SU-DHL-6 (cell line): ENCODE measurements around the gene KIF7.

Experiments
- H2AFZ ChIP-seq: fragments of 200-600 bp; sonication (generic); 2 replicates; pipeline ENCODE4 v1.6.1; 2014; ENCODE audit warnings: low read depth, mild to moderate bottlenecking, moderate library complexity, mixed read lengths, antibody characterized with exemption, low read length; ENCODE audit not compliant: severe bottlenecking
- H3F3A ChIP-seq: fragments of 200-600 bp; shearing (Covaris generic); 2 replicates; pipeline ENCODE4 v1.6.0; 2016; ENCODE audit warnings: antibody characterized with exemption, mild to moderate bottlenecking; ENCODE audit not compliant: insufficient read depth
- H3K27ac ChIP-seq: fragments of 200-600 bp; sonication (generic); 2 replicates; pipeline ENCODE4 v1.5.1; 2016; ENCODE audit warnings: low read depth, mild to moderate bottlenecking, low read length, moderate library complexity, mixed read lengths
- H3K27me3 ChIP-seq: fragments of 200-600 bp; sonication (generic), shearing (Covaris generic); 2 replicates; pipeline ENCODE4 v1.6.0; 2014; ENCODE audit warnings: mild to moderate bottlenecking, low read length
- H3K36me3 ChIP-seq: fragments of 200-600 bp; sonication (generic); 2 replicates; pipeline ENCODE4 v1.6.1; 2014; ENCODE audit warnings: mild to moderate bottlenecking, low read length, mixed read lengths
- H3K4me2 ChIP-seq: fragments of 300-600, 200-600 bp; shearing (Covaris generic), sonication (generic); 2 replicates; pipeline ENCODE4 v1.6.0; 2014; ENCODE audit warnings: low read length, low read depth, mild to moderate bottlenecking; ENCODE audit not compliant: poor library complexity, severe bottlenecking
- H3K4me3 ChIP-seq: fragments of 200-600 bp; sonication (generic); 2 replicates; pipeline ENCODE4 v1.5.1; 2014; ENCODE audit warnings: antibody characterized with exemption, low read length, mild to moderate bottlenecking, mixed read lengths; ENCODE audit not compliant: insufficient read depth, poor library complexity, severe bottlenecking
- H3K79me2 ChIP-seq: fragments of 200-600 bp; sonication (generic); 2 replicates; pipeline ENCODE4 v1.6.1; 2014; ENCODE audit warnings: mild to moderate bottlenecking, low read length, moderate library complexity; ENCODE audit not compliant: insufficient read depth
- H3K9ac ChIP-seq: fragments of 200-600 bp; sonication (generic); 2 replicates; pipeline ENCODE4 v1.7.0; 2014; ENCODE audit warnings: mild to moderate bottlenecking, low read length
- H3K9me2 ChIP-seq: fragments of 200-600 bp; sonication (generic); replicated peaks from 2 replicates; pipeline ENCODE4 v1.6.1; 2014; ENCODE audit warnings: low read length; ENCODE audit not compliant: insufficient read depth
- H3K9me3 ChIP-seq: fragments of 200-600 bp; sonication (generic); 2 replicates; pipeline ENCODE4 v1.6.1; 2014; ENCODE audit warnings: low read length, mixed read lengths; ENCODE audit not compliant: insufficient read depth
- H4K20me1 ChIP-seq: fragments of 200-600 bp; sonication (generic); 2 replicates; pipeline ENCODE4 v1.6.1; 2014; ENCODE audit warnings: low read depth, mild to moderate bottlenecking, antibody characterized with exemption, low read length, moderate library complexity, mixed read lengths
- EZH2phosphoT487 ChIP-seq: fragments of 200-600 bp; sonication (generic), shearing (Covaris generic); conservative IDR thresholded peaks from 2 replicates; pipeline ENCODE4 v1.6.1; 2018; ENCODE audit warnings: mild to moderate bottlenecking, antibody characterized with exemption, low read length, moderate library complexity, mixed read lengths
- TF ChIP-seq, protein P1 (sequence below): fragments of 200-600 bp; sonication (generic); IDR thresholded peaks from one replicate; pipeline ENCODE4 v1.5.1; 2017; ENCODE audit warnings: antibody characterized with exemption, mild to moderate bottlenecking, low read length, moderate library complexity; ENCODE audit not compliant: insufficient read depth, poor library complexity, severe bottlenecking

The KIF7 gene

DNA sequence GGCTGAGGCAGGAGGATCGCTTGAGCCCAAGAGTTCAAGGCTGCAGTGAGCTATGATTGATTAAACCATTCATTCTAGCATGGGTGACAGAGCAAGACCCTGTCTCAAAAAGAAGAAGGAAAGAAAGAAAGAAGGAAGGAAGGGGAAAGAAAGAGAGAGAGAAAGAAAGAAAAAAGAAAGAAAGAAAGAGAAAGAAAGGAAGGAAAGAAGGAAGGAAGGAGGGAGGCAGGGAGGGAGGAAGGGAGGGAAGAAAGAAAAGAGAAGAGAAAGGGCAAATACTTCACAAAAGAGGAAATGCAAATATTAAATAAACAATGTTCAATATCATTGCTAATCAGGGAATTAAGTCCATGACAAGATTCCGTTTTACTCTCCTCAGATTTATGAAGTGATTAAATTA, 4.0 kb upstream of the KIF7 start:
- Histone ChIP-seq H3K27ac (no peak overlapping the region), H4K20me1 (no peaks in the 10 kb centered on the region), H3K9ac (no peak overlapping the region), H3K4me2 (no peak overlapping the region), H3K36me3 (no peaks in the 10 kb centered on the region), H2AFZ (no peak overlapping the region), H3F3A (no peaks in the 10 kb centered on the region), H3K79me2 (no peaks in the 10 kb centered on the region), H3K9me3 (no peaks in the 10 kb centered on the region), H3K27me3 (0 out of 2 replicates have a peak, but pooled peaks cover 3% of the 10 kb centered on the region), H3K4me3 (no peak overlapping the region), H3K9me2 (no peaks in the 10 kb centered on the region)
- no peak for TF ChIP-seq EZH2phosphoT487
- TF ChIP-seq, protein P1, sequence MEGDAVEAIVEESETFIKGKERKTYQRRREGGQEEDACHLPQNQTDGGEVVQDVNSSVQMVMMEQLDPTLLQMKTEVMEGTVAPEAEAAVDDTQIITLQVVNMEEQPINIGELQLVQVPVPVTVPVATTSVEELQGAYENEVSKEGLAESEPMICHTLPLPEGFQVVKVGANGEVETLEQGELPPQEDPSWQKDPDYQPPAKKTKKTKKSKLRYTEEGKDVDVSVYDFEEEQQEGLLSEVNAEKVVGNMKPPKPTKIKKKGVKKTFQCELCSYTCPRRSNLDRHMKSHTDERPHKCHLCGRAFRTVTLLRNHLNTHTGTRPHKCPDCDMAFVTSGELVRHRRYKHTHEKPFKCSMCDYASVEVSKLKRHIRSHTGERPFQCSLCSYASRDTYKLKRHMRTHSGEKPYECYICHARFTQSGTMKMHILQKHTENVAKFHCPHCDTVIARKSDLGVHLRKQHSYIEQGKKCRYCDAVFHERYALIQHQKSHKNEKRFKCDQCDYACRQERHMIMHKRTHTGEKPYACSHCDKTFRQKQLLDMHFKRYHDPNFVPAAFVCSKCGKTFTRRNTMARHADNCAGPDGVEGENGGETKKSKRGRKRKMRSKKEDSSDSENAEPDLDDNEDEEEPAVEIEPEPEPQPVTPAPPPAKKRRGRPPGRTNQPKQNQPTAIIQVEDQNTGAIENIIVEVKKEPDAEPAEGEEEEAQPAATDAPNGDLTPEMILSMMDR: no peak

DNA sequence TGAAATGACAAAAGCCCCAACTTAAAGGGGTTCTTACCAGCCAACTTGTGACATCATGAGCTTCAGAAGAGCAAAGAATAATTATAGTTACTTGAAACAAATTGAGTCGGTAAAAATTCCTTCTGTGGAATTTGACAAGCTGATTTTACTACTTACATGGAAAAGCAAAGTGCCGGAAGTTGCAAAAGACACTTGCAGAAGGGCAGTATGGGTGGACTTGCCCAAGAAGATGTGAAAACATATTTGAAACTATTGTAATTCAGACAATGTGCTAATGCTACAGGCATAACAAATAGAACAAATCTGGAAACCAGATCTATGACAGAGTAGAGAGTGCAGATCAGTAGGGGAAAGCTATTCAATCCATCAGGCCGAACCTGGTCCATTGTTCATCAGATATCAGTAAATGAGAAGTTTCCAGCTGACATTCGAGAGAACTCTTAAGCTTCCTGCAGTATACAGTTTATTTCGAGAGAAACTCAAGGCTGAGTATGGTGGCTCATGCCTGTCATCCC, 2.5 kb upstream of the KIF7 start:
- no peak for TF ChIP-seq EZH2phosphoT487
- TF ChIP-seq, protein P1: no peak
- Histone ChIP-seq H3K4me2 (no peak overlapping the region), H3F3A (no peaks in the 10 kb centered on the region), H3K36me3 (no peaks in the 10 kb centered on the region), H3K27ac (no peak overlapping the region), H4K20me1 (no peaks in the 10 kb centered on the region), H3K27me3 (0 out of 2 replicates have a peak, but pooled peaks cover 3% of the 10 kb centered on the region), H2AFZ (no peak overlapping the region), H3K9me3 (no peaks in the 10 kb centered on the region), H3K9me2 (no peaks in the 10 kb centered on the region), H3K79me2 (no peaks in the 10 kb centered on the region), H3K4me3 (no peak overlapping the region), H3K9ac (no peak overlapping the region)

- Histone ChIP-seq H2AFZ (no peak overlapping the region), H3K9me2 (no peaks in the 10 kb centered on the region), H4K20me1 (no peaks in the 10 kb centered on the region), H3K4me3 (no peak overlapping the region), H3K9ac (no peak overlapping the region), H3F3A (no peaks in the 10 kb centered on the region), H3K36me3 (no peaks in the 10 kb centered on the region), H3K27ac (no peak overlapping the region), H3K79me2 (no peaks in the 10 kb centered on the region), H3K9me3 (no peaks in the 10 kb centered on the region), H3K4me2 (no peak overlapping the region), H3K27me3 (0 out of 2 replicates have a peak, but pooled peaks cover 3% of the 10 kb centered on the region)
- TF ChIP-seq, protein P1: no peak
- TF ChIP-seq EZH2phosphoT487: no peak
Observed at GRCh38 chr15:89656116-89656815, 999 bp upstream of the KIF7 start.
